GM19099 (cell line): ENCODE measurements around the gene CMIP.

Experiments
- POLR2A ChIP-seq: IDR thresholded peaks from 3 replicates; pipeline ENCODE4 v1.6.1; 2011; ENCODE audit warnings: low read depth; ENCODE audit not compliant: insufficient read length; ENCODE audit errors: extremely low read depth

CMIP gene

GRCh38 chr16:81413245-81413990 lies 31.2 kb upstream of the CMIP start:
- TF ChIP-seq POLR2A = no peak

GRCh38 chr16:81415751-81416150 lies 28.9 kb upstream of the CMIP start:
- TF ChIP-seq POLR2A = no peak

- TF ChIP-seq POLR2A = no peak
Measured at GRCh38 chr16:81416749-81417148, 27.9 kb upstream of the CMIP start.

GRCh38 chr16:81417210-81417609 lies 27.4 kb upstream of the CMIP start:
- TF ChIP-seq POLR2A = no peak

GRCh38 chr16:81419806-81420205 lies 24.8 kb upstream of the CMIP start:
- no peak for TF ChIP-seq POLR2A

GRCh38 chr16:81421126-81421525 lies 23.5 kb upstream of the CMIP start:
- TF ChIP-seq POLR2A = no peak

GRCh38 chr16:81421536-81421935 lies 23.1 kb upstream of the CMIP start:
- TF ChIP-seq POLR2A = no peak

- no peak for TF ChIP-seq POLR2A
Measured at GRCh38 chr16:81424771-81425170, 19.8 kb upstream of the CMIP start.

- no peak for TF ChIP-seq POLR2A
Measured at GRCh38 chr16:81427219-81427618, 17.4 kb upstream of the CMIP start.

GRCh38 chr16:81429045-81429521 lies 15.5 kb upstream of the CMIP start:
- no peak for TF ChIP-seq POLR2A

- no peak for TF ChIP-seq POLR2A
Measured at GRCh38 chr16:81431554-81432353, 12.9 kb upstream of the CMIP start.

GRCh38 chr16:81432937-81433557 lies 11.6 kb upstream of the CMIP start:
- TF ChIP-seq POLR2A = no peak

- TF ChIP-seq POLR2A = no peak
Measured at GRCh38 chr16:81435103-81435502, 9.5 kb upstream of the CMIP start.

GRCh38 chr16:81435567-81435966 lies 9.0 kb upstream of the CMIP start:
- TF ChIP-seq POLR2A = no peak

GRCh38 chr16:81436386-81436785 lies 8.2 kb upstream of the CMIP start:
- no peak for TF ChIP-seq POLR2A

GRCh38 chr16:81437865-81438264 lies 6.7 kb upstream of the CMIP start:
- no peak for TF ChIP-seq POLR2A
